ENCODE data around the gene C1QTNF9. TPM values are rescaled to one million over a fixed set of nuclear protein-coding genes. Genes with fewer than 3 reads are reported as not detected.
"Not testable (repeated sequence)": the region's sequence is repeated elsewhere in the genome, so short reads cannot be mapped to it uniquely, and the experiment has no call there.

Gene C1QTNF9
- total RNA-seq, 1 donor, result not detected

DNA sequence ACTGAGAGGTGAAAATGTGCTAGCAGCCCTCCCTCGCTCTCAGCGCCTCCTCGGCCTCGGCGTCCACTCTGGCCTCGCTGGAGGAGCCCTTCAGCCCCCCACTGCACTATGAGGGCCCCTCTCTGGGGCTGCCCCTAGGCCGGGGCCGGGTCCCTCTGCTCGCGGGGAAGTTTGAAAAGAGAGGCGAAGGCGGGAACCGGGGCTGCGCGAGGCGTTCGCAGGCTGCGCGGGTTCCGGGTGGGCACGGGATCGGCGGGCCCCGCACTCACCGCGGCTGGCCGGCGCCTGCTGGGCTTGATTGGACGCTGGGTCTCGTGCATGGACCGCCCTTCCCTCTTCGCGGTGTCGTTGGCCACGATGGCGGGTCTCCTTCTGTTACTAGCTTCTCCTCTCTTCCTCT is 29.3 kb downstream of the C1QTNF9 start:
- TF ChIP-seq, protein P1, sequence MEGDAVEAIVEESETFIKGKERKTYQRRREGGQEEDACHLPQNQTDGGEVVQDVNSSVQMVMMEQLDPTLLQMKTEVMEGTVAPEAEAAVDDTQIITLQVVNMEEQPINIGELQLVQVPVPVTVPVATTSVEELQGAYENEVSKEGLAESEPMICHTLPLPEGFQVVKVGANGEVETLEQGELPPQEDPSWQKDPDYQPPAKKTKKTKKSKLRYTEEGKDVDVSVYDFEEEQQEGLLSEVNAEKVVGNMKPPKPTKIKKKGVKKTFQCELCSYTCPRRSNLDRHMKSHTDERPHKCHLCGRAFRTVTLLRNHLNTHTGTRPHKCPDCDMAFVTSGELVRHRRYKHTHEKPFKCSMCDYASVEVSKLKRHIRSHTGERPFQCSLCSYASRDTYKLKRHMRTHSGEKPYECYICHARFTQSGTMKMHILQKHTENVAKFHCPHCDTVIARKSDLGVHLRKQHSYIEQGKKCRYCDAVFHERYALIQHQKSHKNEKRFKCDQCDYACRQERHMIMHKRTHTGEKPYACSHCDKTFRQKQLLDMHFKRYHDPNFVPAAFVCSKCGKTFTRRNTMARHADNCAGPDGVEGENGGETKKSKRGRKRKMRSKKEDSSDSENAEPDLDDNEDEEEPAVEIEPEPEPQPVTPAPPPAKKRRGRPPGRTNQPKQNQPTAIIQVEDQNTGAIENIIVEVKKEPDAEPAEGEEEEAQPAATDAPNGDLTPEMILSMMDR (IDR thresholded peaks at IDR 0.05; ENCODE audit: insufficient read depth, low read depth, low read length), result no peak
- DNase-seq (ENCODE audit: low read depth), result no peak
- H3K4me3 ChIP-seq (ENCODE audit: low read depth, low read length), result no peak overlapping the region

DNA sequence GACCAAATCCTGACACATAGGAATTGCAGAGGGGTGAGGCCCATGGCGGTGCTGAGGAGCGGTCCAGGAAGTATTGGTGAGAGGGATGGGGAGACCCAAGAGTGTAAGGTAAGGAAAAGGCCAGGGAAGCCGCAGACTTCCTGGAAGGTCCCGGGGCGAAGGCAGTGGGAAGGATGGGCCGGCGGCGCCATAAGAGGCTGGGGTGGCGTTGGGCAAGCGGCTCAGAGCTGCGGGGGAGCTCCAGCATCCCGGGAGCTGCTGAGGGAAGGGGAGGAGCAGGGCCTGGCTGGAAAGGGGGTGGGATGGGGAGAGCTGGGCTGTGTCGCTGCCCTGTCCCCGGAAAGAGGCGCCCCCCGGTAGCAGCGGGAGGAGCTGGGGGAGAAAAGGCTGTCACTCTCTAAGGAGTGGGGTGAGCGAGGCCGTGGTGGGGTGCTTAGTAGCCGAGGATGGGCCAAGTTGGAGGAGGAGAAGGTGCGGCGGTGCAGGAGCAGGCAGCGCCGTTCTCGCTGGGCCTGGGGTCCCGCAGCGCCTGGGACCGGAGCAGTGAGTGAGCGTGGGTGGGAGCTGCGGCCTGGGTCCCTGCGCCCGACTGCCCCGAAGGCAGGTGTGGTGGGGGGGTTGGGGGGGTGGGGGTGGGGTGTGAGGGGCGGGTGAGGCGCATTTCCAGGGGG is 30.7 kb downstream of the C1QTNF9 start:
- no peak overlapping the region for H3K4me3 ChIP-seq (ENCODE audit: low read depth, low read length)
- TF ChIP-seq, protein P1 (IDR thresholded peaks at IDR 0.05; ENCODE audit: insufficient read depth, low read depth, low read length), result no peak
- DNase-seq (ENCODE audit: low read depth), result no peak

DNA sequence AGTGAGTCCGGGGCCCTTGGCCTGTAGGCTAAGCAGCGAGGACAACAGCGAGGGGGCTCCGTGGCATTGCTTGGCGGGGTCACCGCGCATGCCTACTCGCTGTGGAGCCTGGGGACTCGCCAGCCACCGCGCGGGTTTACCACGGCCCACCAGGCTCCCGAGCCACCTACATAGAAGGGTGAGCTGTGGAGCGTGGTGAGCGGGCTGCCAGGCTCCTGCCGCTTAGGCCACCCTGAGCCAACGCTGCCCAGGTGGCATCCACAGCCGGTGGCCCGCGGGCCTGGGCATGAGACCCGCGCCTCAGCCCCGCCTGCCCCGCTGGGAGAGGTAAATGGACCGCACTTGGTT is 31.2 kb downstream of the C1QTNF9 start:
- TF ChIP-seq, protein P1 (IDR thresholded peaks at IDR 0.05; ENCODE audit: insufficient read depth, low read depth, low read length), result no peak
- no peak for DNase-seq (ENCODE audit: low read depth)
- no peak overlapping the region for H3K4me3 ChIP-seq (ENCODE audit: low read depth, low read length)

DNA sequence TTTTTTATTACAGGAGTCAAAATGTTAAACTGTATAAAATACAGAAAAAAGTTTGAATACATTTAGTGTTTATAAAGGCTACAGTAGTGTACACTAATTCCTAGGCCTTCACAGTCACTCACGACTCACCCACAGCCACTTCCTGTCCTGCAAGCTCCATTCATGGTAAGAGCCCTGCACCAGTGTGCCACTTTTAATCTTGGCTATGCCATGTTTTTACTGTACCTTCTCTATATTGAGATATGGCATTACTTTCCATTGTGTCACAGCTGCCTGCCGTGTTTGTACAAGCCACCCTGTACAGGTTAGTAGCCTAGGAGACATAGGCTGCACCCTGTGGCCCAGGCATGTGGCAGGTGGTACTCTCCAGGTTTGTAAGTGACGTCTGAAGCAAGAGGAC is 32.1 kb downstream of the C1QTNF9 start:
- DNase-seq (ENCODE audit: low read depth), result no peak
- H3K4me3 ChIP-seq (ENCODE audit: low read depth, low read length), result no peak overlapping the region
- TF ChIP-seq, protein P1 (IDR thresholded peaks at IDR 0.05; ENCODE audit: insufficient read depth, low read depth, low read length), result no peak

DNA sequence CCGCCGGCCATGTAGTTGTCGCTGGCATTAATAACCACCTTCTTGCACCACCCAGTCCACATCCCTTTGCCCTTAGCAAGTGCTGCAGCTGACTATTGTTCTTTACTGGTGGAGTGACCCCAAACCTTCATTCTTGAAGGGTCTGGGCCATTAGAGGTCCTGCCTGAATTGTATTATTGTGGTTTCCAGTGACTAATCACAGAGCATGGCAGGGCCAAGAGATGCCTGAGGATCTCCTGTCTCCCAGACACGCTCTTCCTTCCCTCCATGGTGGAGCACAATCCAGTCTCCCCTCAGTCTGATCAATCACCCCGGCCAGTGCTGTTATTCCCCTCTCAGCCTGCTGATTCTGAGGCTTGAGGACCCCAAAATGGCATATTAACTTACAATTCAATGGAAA is 39.0 kb downstream of the C1QTNF9 start:
- TF ChIP-seq, protein P1 (IDR thresholded peaks at IDR 0.05; ENCODE audit: insufficient read depth, low read depth, low read length), result no peak
- H3K4me3 ChIP-seq (ENCODE audit: low read depth, low read length), result no peak overlapping the region
- no peak for DNase-seq (ENCODE audit: low read depth)

DNA sequence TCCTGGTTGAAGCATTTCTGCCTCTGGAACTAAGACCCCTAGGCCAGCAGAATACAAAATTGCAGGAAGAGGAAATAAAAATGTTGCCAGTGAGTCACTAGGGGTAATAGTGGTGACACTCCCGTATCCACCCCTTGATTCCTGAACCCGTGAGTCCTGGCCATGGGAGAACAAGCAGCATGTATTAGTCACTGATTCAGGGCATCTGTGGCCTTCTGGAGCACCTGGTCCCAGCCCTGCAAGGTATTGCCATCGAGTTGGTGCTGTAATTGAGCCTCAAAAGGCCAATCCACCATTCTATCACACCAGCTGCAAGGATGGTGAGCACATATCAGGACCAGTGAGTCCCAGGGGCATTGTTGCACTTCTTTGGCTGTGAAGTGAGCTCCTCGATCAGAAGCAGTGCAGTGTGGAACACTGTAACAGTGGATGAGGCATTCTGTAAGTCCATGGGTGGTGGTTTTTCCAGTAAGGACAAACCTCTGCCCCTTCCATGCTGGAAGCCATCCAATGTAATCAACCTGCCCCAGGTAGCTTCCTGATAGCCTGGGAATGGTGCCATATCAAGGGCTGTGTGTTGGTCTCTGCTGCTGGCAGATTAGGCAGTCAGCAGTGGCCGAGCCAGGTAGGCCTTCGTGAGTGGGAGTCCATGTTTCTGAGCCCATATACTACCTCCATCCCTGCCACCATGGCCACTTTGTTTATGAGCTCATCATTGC is 39.6 kb downstream of the C1QTNF9 start:
- TF ChIP-seq, protein P1 (IDR thresholded peaks at IDR 0.05; ENCODE audit: insufficient read depth, low read depth, low read length), result no peak
- no peak for DNase-seq (ENCODE audit: low read depth)
- H3K4me3 ChIP-seq (ENCODE audit: low read depth, low read length), result no peak overlapping the region

DNA sequence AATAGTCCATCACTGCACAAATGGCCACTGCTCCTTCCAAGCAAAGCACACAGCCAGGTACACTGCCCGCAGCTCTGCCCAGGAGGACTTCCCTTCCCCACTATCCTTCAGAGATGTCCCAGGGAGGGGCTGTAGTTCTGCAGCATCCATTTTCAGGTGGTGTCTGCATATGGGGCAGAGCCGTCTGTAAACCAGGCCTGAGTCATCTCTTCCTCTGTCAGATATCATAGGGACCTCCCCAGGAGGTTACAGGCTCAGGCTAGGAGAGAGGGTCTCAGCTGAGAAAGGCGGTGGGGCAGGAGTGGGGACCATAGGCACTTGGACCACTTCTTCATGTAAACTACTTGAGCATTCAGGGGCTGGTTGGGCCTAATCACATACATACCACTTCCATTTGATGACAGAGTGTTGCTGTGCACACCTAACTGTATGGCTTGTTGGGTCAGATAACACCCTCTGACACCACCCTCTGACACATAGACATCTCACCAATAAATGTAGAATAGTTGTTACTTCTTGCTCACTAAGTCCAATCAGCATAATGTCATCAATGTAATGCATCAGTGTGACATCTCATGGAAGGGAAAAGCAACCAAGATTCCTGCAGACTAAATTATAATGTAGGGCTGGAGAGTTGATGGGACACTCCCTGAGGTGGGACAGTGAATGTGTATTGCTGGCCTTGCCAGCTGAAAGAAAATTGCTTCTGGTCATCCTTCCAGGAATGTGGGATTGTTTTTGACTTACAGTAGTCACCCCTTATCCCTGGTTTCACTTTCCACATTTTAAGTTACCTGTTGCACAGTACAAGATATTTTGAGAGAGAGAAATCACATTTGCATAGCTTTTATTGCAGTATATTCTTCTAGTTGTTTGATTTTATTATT is 40.6 kb downstream of the C1QTNF9 start:
- not testable (repeated sequence) for H3K4me3 ChIP-seq (ENCODE audit: low read depth, low read length); DNase-seq (ENCODE audit: low read depth)

All from fibroblast of villous mesenchyme (primary cell).